CD4-positive, alpha-beta memory T cell (primary cell): ENCODE data around the gene SLC39A8. TPM values are rescaled to one million over a fixed set of nuclear protein-coding genes. Genes with fewer than 3 reads are reported as not detected.

Source experiments
- CTCF ChIA-PET: fragments of 350-600 bp; sonication (Branson Sonifier 250); formaldehyde crosslinking; loops from one replicate; lab custom pipeline; 2021; ENCODE audit warnings: inconsistent platforms; ENCODE audit not compliant: partially characterized antibody; lab: Charles Lee
- POLR2A ChIA-PET: fragments of 350-600 bp; sonication (Branson Sonifier 250); formaldehyde crosslinking; loops from one replicate; lab custom pipeline; 2021; ENCODE audit not compliant: partially characterized antibody; lab: Charles Lee
- DNase-seq, 5 donors: peaks; one replicate each; pipeline versions ENCODE4 v3.0.0 to v3.0.0-alpha.2; 2020 to 2022; ENCODE audit warnings: mixed read lengths in 1 of 5
- H3K27ac ChIP-seq: one replicate; pipeline ENCODE4 v1.7.0; 2013; ENCODE audit warnings: low read depth, low read length
- H3K27me3 ChIP-seq: 2 replicates; pipeline ENCODE4 v1.7.0; 2013; ENCODE audit warnings: mild to moderate bottlenecking, low read length, moderate library complexity; ENCODE audit not compliant: insufficient read depth
- H3K36me3 ChIP-seq: 2 replicates; pipeline ENCODE4 v1.7.0; 2013; ENCODE audit warnings: mild to moderate bottlenecking, low read length, moderate library complexity; ENCODE audit not compliant: insufficient read depth
- H3K4me1 ChIP-seq: 2 replicates; pipeline ENCODE4 v1.7.0; 2013; ENCODE audit warnings: mild to moderate bottlenecking, low read length, moderate library complexity; ENCODE audit not compliant: insufficient read depth
- H3K4me3 ChIP-seq, 2 donors: one replicate each; pipeline ENCODE4 v1.7.0; 2013; ENCODE audit warnings: low read length in 2 of 2, mild to moderate bottlenecking in 1 of 2
- H3K9me3 ChIP-seq, 2 donors: one replicate each; pipeline ENCODE4 v1.7.0; 2013; ENCODE audit warnings: low read length in 2 of 2, control low read depth in 1 of 2; ENCODE audit not compliant: control insufficient read depth in 1 of 2
- H3K27ac Mint-ChIP-seq, 7 donors: one replicate each; pipeline ENCODE4 v1.8.0; 2020 to 2021; ENCODE audit warnings: mixed read lengths in 7 of 7, mild to moderate bottlenecking in 6 of 7, inconsistent platforms in 3 of 7, moderate library complexity in 3 of 7
- H3K27me3 Mint-ChIP-seq, 2 donors: one replicate each; pipeline ENCODE4 v1.8.0; 2020 to 2021; ENCODE audit warnings: mixed read lengths in 2 of 2
- H3K36me3 Mint-ChIP-seq, 2 donors: one replicate each; pipeline ENCODE4 v1.8.0; 2020 to 2021; ENCODE audit warnings: mixed read lengths in 2 of 2, inconsistent platforms in 1 of 2, mild to moderate bottlenecking in 1 of 2
- H3K4me1 Mint-ChIP-seq, 4 donors: one replicate each; pipeline ENCODE4 v1.8.0; 2020 to 2021; ENCODE audit warnings: mixed read lengths in 4 of 4, mild to moderate bottlenecking in 1 of 4
- H3K4me3 Mint-ChIP-seq, 8 donors: one replicate each; pipeline ENCODE4 v1.8.0; 2020 to 2021; ENCODE audit warnings: mixed read lengths in 8 of 8, mild to moderate bottlenecking in 7 of 8, moderate library complexity in 6 of 8, inconsistent platforms in 3 of 8
- H3K9me3 Mint-ChIP-seq, 8 donors: one replicate each; pipeline ENCODE4 v1.8.0; 2020 to 2021; ENCODE audit warnings: mixed read lengths in 8 of 8, mild to moderate bottlenecking in 5 of 8, inconsistent platforms in 3 of 8, moderate library complexity in 1 of 8
- intact Hi-C: fragments of 100-400 bp; cut with micrococcal nuclease; formaldehyde crosslinking; loops from one replicate; pipeline ENCODE4 v1.15.1; 2023
- polyA plus RNA-seq, 2 donors: library from polyadenylated mRNA; unstranded; fragments of 300-500 nt; fragmentation: Illumina TruSeq; gene quantifications; one replicate each; pipeline ENCODE4 v1.2.3, GENCODE V29; 2021
- total RNA-seq, 2 experiments: library from RNA; stranded (reverse); gene quantifications; one replicate each; pipeline ENCODE4 v1.2.3, GENCODE V29; 2021

Gene SLC39A8
- total and polyA plus RNA-seq, 4 experiments from 2014 or later: 24.6 to 112 (median 39.1) TPM

DNA sequence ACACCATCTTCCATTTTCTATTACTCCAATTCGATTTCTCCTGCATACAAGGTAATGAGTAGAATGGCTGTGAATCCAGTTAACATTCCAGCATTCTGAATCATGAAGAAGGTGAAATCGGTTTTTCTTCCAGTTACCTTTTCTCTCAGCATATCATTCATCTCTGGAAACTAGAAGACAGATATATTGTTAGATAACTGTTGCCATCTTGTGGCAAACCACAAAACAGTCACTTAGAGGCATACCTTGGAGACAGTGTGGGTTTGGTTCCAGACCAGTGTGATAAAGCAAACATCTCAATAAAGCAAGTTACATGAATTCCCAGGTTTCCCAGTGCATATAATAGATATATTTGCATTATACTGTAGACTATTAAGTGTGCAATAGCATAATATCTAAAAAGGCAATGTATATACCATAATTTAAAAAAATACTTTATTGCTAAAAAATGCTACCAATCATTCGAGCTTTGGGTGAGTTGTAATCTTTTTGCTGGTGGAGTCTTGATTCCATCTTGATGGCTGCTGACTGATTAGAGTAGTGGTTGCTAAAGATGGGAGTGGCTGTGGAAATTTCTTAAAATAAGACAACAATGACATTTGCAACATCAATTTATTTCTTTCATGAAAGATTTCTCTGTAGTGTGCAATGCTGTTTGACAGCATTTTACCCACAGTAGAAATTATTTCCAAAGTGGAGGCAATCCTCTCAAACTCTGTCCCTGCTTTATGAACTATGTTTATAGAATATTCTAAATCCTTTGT lies 82.1 kb downstream of the SLC39A8 start:
- H3K9me3 ChIP-seq: no peaks in the 10 kb centered on the region
- H3K4me1 Mint-ChIP-seq: peaks cover 3 to 8% (median 4%) of the 10 kb centered on the region in 4 donors
- ChIA-PET CTCF (interaction anchor here (1.2 to 1.8 kb wide), 2 partner anchors 7 to 12 kb away, joined by 3 to 4 read pairs; no protein-coding TSS in a partner anchor), POLR2A (no interaction called here)
- H3K4me3 ChIP-seq: no peak overlapping the region
- no peaks in the 10 kb centered on the region for H3K27me3 Mint-ChIP-seq
- H3K27ac ChIP-seq: no peak overlapping the region
- no peaks in the 10 kb centered on the region for H3K9me3 Mint-ChIP-seq
- peak in 4 of 5 donors; percentile 20 to 26 (median 23) for DNase-seq
- no peaks in the 10 kb centered on the region for H3K27me3 ChIP-seq
- intact Hi-C loops: loop anchor here (2.0 to 5.0 kb wide), 3 partner anchors 666 to 1841 kb away; no protein-coding TSS in a partner anchor
- no peak overlapping the region for H3K4me3 Mint-ChIP-seq
- no peaks in the 10 kb centered on the region for H3K4me1 ChIP-seq
- H3K36me3 Mint-ChIP-seq: peaks cover 14 to 22% of the 10 kb centered on the region in 2 donors
- H3K36me3 ChIP-seq: no peaks in the 10 kb centered on the region
- peak overlapping the region in 3 of 7 donors; percentile 7 to 77 (median 25) for H3K27ac Mint-ChIP-seq

- Mint-ChIP-seq H3K36me3 (peaks cover 5 to 7% of the 10 kb centered on the region in 2 donors), H3K4me3 (no peak overlapping the region), H3K27ac (no peak overlapping the region), H3K4me1 (peaks cover 3 to 8% (median 4%) of the 10 kb centered on the region in 4 donors), H3K27me3 (no peaks in the 10 kb centered on the region), H3K9me3 (no peaks in the 10 kb centered on the region)
- Histone ChIP-seq H3K9me3 (no peaks in the 10 kb centered on the region), H3K27ac (no peak overlapping the region), H3K4me1 (no peaks in the 10 kb centered on the region), H3K36me3 (no peaks in the 10 kb centered on the region), H3K4me3 (no peak overlapping the region), H3K27me3 (no peaks in the 10 kb centered on the region)
- intact Hi-C loops: loop anchor here (5.0 kb wide), 2 partner anchors 662 to 1837 kb away; no protein-coding TSS in a partner anchor
- POLR2A ChIA-PET: no interaction called here
- no peak for DNase-seq
- CTCF ChIA-PET: interaction anchor here (0.6 to 1.5 kb wide), 3 partner anchors 13 to 171 kb away, joined by 3 to 6 read pairs (median 4); no protein-coding TSS in a partner anchor
These were observed 85.6 kb downstream of the SLC39A8 start for GRCh38 chr4:102259702-102260101.

- intact Hi-C loops: no loop called here
- Histone ChIP-seq H3K36me3 (no peaks in the 10 kb centered on the region), H3K27me3 (no peaks in the 10 kb centered on the region), H3K4me3 (no peak overlapping the region), H3K27ac (no peak overlapping the region), H3K4me1 (no peaks in the 10 kb centered on the region), H3K9me3 (no peaks in the 10 kb centered on the region)
- Mint-ChIP-seq H3K9me3 (no peaks in the 10 kb centered on the region), H3K36me3 (peaks cover 5% of the 10 kb centered on the region in 2 donors), H3K4me3 (no peak overlapping the region), H3K27me3 (no peaks in the 10 kb centered on the region), H3K27ac (peak overlapping the region in 1 of 7 donors; percentile 19), H3K4me1 (peaks cover 3 to 8% (median 4%) of the 10 kb centered on the region in 4 donors)
- CTCF ChIA-PET: interaction anchor here (0.6 kb wide), 1 partner anchor 46 kb away, joined by 6 read pairs; no protein-coding TSS in a partner anchor
- POLR2A ChIA-PET: no interaction called here
- DNase-seq: no peak
These were observed 86.2 kb downstream of the SLC39A8 start for GRCh38 chr4:102259081-102259480.

DNA sequence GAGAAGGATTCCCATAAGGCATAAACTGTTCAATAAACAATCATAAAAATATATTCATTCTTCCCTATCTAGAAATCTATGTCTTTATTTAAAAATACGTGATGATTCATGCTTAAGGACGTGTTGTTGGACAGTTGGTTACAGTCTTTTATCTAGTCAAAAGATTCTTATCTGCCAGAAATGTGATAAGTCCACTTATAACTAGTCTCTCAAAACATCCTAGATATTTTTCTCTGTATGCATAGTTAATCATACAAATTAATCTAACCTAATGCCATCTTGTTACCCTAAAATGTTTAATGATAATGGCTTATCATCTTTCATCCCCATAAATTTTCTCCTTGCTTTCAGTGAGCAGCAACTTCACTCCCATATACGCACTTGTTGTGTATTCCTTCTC lies 89.0 kb downstream of the SLC39A8 start:
- Histone ChIP-seq H3K27me3 (no peaks in the 10 kb centered on the region), H3K4me1 (no peaks in the 10 kb centered on the region), H3K4me3 (no peak overlapping the region), H3K36me3 (no peaks in the 10 kb centered on the region), H3K27ac (no peak overlapping the region), H3K9me3 (no peaks in the 10 kb centered on the region)
- Mint-ChIP-seq H3K36me3 (no peaks in the 10 kb centered on the region), H3K4me1 (no peaks in the 10 kb centered on the region), H3K4me3 (no peak overlapping the region), H3K27ac (no peak overlapping the region), H3K9me3 (no peaks in the 10 kb centered on the region), H3K27me3 (no peaks in the 10 kb centered on the region)
- ChIA-PET CTCF (interaction anchor here (0.7 kb wide), 1 partner anchor 8 kb away, joined by 4 read pairs; no protein-coding TSS in a partner anchor), POLR2A (no interaction called here)
- intact Hi-C loops: no loop called here
- DNase-seq: no peak

DNA sequence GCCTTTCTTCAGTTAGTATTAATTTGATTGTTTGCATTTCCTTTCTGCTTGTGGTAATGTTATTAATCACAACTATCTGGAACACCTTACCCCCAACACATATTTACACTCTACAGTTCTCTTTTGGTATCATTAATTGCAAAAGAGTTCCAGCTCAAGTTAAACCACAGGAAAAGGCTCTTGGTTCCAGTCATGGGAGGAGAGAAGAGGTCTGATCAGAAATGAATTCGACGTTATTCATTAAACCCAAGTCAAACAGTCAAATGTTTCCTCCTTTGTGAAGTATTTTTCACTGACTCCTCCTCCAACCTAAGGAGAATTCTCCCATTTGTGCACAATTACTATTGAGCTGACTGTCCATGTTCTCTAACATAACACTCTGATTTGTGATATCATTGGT lies 91.4 kb downstream of the SLC39A8 start:
- no peaks in the 10 kb centered on the region for H3K9me3 ChIP-seq
- Mint-ChIP-seq H3K36me3 (no peaks in the 10 kb centered on the region), H3K9me3 (no peaks in the 10 kb centered on the region), H3K27me3 (no peaks in the 10 kb centered on the region), H3K4me3 (no peak overlapping the region), H3K27ac (no peak overlapping the region), H3K4me1 (no peaks in the 10 kb centered on the region)
- POLR2A ChIA-PET: interaction anchor here (0.9 kb wide), 1 partner anchor 91 kb away, joined by 3 read pairs; no protein-coding TSS in a partner anchor
- no peaks in the 10 kb centered on the region for H3K4me1 ChIP-seq
- H3K36me3 ChIP-seq: no peaks in the 10 kb centered on the region
- no peak overlapping the region for H3K27ac ChIP-seq
- intact Hi-C loops: no loop called here
- CTCF ChIA-PET: no interaction called here
- H3K27me3 ChIP-seq: no peaks in the 10 kb centered on the region
- DNase-seq: no peak
- H3K4me3 ChIP-seq: no peak overlapping the region

- Mint-ChIP-seq H3K27ac (no peak overlapping the region), H3K4me1 (no peaks in the 10 kb centered on the region), H3K9me3 (no peaks in the 10 kb centered on the region), H3K4me3 (peak overlapping the region in 1 of 8 donors; percentile 22), H3K27me3 (no peaks in the 10 kb centered on the region), H3K36me3 (no peaks in the 10 kb centered on the region)
- POLR2A ChIA-PET: no interaction called here
- CTCF ChIA-PET: interaction anchor here (1.1 kb wide), 1 partner anchor 10 kb away, joined by 3 read pairs; no protein-coding TSS in a partner anchor
- Histone ChIP-seq H3K27ac (no peak overlapping the region), H3K27me3 (no peaks in the 10 kb centered on the region), H3K4me3 (no peak overlapping the region), H3K9me3 (no peaks in the 10 kb centered on the region), H3K36me3 (no peaks in the 10 kb centered on the region), H3K4me1 (no peaks in the 10 kb centered on the region)
- intact Hi-C loops: no loop called here
- DNase-seq: no peak
These were observed 93.1 kb downstream of the SLC39A8 start for GRCh38 chr4:102252171-102252570.

DNA sequence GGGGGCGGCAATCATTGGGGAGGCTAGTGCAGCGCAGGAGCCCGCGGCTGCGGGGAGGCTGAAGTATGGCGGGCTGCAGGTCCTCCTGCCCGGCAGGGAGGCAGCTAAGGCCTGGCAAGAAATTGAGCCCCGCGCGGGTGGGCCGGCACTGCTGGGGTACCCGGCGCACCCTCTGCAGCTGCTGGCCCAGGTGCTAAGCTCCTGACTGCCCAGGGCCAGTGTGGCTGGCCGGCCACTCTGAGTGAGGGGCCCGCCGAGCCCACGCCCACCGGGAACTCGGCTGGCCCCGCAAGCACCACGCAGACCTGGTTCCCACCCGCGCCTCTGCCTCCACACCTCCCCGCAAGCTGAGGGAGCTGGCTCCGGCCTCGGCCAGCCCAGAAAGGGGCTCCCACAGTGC lies 94.9 kb downstream of the SLC39A8 start:
- DNase-seq: no peak
- no peaks in the 10 kb centered on the region for H3K36me3 ChIP-seq
- no peaks in the 10 kb centered on the region for H3K4me1 ChIP-seq
- Mint-ChIP-seq H3K36me3 (no peaks in the 10 kb centered on the region), H3K27me3 (no peaks in the 10 kb centered on the region), H3K4me1 (no peaks in the 10 kb centered on the region), H3K27ac (no peak overlapping the region), H3K9me3 (peaks cover 0 to 5% (median 0%) of the 10 kb centered on the region in 8 donors), H3K4me3 (no peak overlapping the region)
- ChIA-PET CTCF (no interaction called here), POLR2A (no interaction called here)
- H3K27me3 ChIP-seq: no peaks in the 10 kb centered on the region
- no peak overlapping the region for H3K4me3 ChIP-seq
- no peak overlapping the region for H3K27ac ChIP-seq
- no peaks in the 10 kb centered on the region for H3K9me3 ChIP-seq
- intact Hi-C loops: no loop called here
